ENCODE measurements around the gene RHBDL2. TPM values are rescaled to one million over a fixed set of nuclear protein-coding genes. Genes with fewer than 3 reads are reported as not detected.

Gene RHBDL2
- total and polyA plus RNA-seq, 2 experiments from 2014 or later, result 0.22 to 1.4 TPM

DNA sequence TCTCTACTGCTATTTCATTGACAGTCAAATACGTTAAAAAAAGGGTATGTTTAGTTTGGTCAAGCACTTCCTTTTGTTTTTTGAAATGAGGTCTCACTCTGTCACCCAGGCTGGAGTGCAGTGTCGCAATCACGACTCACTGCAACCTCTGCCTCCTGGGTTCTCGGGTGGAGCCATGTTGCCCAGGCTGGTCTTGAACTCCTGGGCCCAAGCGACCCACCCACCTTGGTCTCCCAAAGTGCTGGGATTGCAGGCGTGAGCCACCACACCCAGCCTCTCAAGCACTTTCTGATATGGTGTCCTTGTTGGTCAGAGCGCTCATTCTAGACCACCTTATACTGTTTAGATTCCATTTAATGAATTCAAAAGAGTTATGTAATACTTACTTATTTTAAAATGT, 20.9 kb upstream of the RHBDL2 start:
- TF ChIP-seq EZH2phosphoT487 (IDR thresholded peaks at IDR 0.05; ENCODE audit: insufficient read depth, low read depth) (no peak), EZH2 (IDR thresholded peaks at IDR 0.05; ENCODE audit: insufficient read depth, poor library complexity, severe bottlenecking) (no peak)

DNA sequence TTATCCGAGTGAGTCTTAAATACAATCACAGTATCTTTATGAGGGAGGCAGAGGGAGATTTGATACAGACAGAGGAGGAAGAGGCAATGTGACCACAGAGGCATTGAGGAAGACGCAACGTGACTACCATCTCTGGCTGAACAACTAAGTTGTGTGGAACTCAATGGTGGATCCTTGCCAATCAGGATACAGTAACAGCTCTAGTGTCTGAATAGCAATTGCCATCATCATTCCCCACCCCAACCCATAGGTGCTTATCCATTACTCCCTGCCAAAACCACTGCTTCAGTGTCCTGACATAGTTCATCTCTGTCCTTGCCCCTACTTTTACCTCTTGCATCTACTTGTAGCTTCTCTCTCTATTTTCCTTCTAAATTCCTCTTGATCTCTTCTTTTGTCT, 20.5 kb upstream of the RHBDL2 start:
- peaks cover 20% of the 10 kb centered on the region for H3K4me1 ChIP-seq (ENCODE audit: insufficient read depth)
- H2AFZ ChIP-seq, result peak overlapping the region; percentile 53
- no peak for TF ChIP-seq EZH2 (IDR thresholded peaks at IDR 0.05; ENCODE audit: insufficient read depth, poor library complexity, severe bottlenecking)
- 23 to 28% methylated on average over 3 of the region's 3 CpGs for WGBS, 2 experiments (ENCODE audit: low coverage in 1 of 2, low lambda C conversion rate in 2 of 2, missing lambda C conversion rate in 2 of 2)
- H3K36me3 ChIP-seq (ENCODE audit: low read depth), result no peaks in the 10 kb centered on the region
- H3K27ac ChIP-seq, result peak overlapping the region; percentile 97
- no peaks in the 10 kb centered on the region for H3K9me2 ChIP-seq (ENCODE audit: insufficient read depth)
- H3K4me2 ChIP-seq (ENCODE audit: unreplicated experiment), result peak overlapping the region; percentile 83
- no peaks in the 10 kb centered on the region for H4K20me1 ChIP-seq (ENCODE audit: insufficient read depth)
- peak overlapping the region; percentile 65 for H3K9ac ChIP-seq
- H3K79me2 ChIP-seq (ENCODE audit: insufficient read depth), result no peaks in the 10 kb centered on the region
- peak; percentile 95 for DNase-seq
- in situ Hi-C loops (cut with MboI), result no loop called here
- peaks cover 21% of the 10 kb centered on the region for H3F3A ChIP-seq (ENCODE audit: insufficient read depth)
- H3K9me3 ChIP-seq (ENCODE audit: low read depth), result no peaks in the 10 kb centered on the region
- H3K4me3 ChIP-seq, result peak overlapping the region; percentile 52
- no peaks in the 10 kb centered on the region for H3K27me3 ChIP-seq (replicated peaks; ENCODE audit: insufficient read depth)

More for the DNA sequence above, 20.9 kb upstream of the RHBDL2 start:
- no peaks in the 10 kb centered on the region for H4K20me1 ChIP-seq (ENCODE audit: insufficient read depth)
- peak overlapping the region; percentile 83 for H3K4me2 ChIP-seq (ENCODE audit: unreplicated experiment)
- H3F3A ChIP-seq (ENCODE audit: insufficient read depth), result peaks cover 21% of the 10 kb centered on the region
- H3K79me2 ChIP-seq (ENCODE audit: insufficient read depth), result no peaks in the 10 kb centered on the region
- peak overlapping the region; percentile 97 for H3K27ac ChIP-seq
- peaks cover 20% of the 10 kb centered on the region for H3K4me1 ChIP-seq (ENCODE audit: insufficient read depth)
- in situ Hi-C loops (cut with MboI), result no loop called here
- H3K36me3 ChIP-seq (ENCODE audit: low read depth), result no peaks in the 10 kb centered on the region
- no peaks in the 10 kb centered on the region for H3K27me3 ChIP-seq (replicated peaks; ENCODE audit: insufficient read depth)
- 73 to 80% methylated on average over 7 of the region's 7 CpGs for WGBS, 2 experiments (ENCODE audit: low coverage in 1 of 2, low lambda C conversion rate in 2 of 2, missing lambda C conversion rate in 2 of 2)
- H3K9ac ChIP-seq, result no peak overlapping the region
- no peaks in the 10 kb centered on the region for H3K9me2 ChIP-seq (ENCODE audit: insufficient read depth)
- peak; percentile 58 for DNase-seq
- peak overlapping the region; percentile 9; the same call in 1 of the 2 replicates for H2AFZ ChIP-seq
- no peaks in the 10 kb centered on the region for H3K9me3 ChIP-seq (ENCODE audit: low read depth)
- H3K4me3 ChIP-seq, result peak overlapping the region; percentile 3; the same call in 1 of the 2 replicates

DNA sequence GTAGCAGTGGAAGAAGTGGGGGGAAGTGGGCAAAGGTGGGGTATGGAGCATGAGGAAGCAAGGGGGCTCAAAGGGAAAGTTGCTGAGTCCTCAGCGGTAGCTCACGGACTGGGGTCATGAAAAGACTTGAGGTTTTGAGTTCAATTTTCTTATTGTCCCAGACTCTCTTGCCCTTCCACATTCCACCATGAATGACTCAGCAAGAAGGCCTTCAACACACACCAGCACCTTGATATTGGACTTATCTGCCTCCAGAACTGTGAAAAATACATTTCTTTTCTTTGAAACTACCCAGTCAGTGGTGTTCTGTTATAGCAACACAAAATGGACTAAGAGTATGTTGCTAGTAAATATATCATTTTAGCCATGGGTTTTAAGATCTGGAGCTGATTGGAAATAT, 17.3 kb upstream of the RHBDL2 start:
- Histone ChIP-seq H3K4me3 (no peak overlapping the region), H3K9ac (no peak overlapping the region), H2AFZ (no peak overlapping the region), H3K9me2 (ENCODE audit: insufficient read depth) (no peaks in the 10 kb centered on the region), H3K4me1 (ENCODE audit: insufficient read depth) (peaks cover 20% of the 10 kb centered on the region), H3K4me2 (ENCODE audit: unreplicated experiment) (no peak overlapping the region), H3F3A (ENCODE audit: insufficient read depth) (peaks cover 21% of the 10 kb centered on the region), H3K36me3 (ENCODE audit: low read depth) (no peaks in the 10 kb centered on the region), H4K20me1 (ENCODE audit: insufficient read depth) (no peaks in the 10 kb centered on the region), H3K27me3 (replicated peaks; ENCODE audit: insufficient read depth) (no peaks in the 10 kb centered on the region), H3K27ac (no peak overlapping the region), H3K79me2 (ENCODE audit: insufficient read depth) (no peaks in the 10 kb centered on the region), H3K9me3 (ENCODE audit: low read depth) (no peaks in the 10 kb centered on the region)
- DNase-seq, result peak; percentile 38
- TF ChIP-seq EZH2phosphoT487 (IDR thresholded peaks at IDR 0.05; ENCODE audit: insufficient read depth, low read depth), result no peak
- no peak for TF ChIP-seq EZH2 (IDR thresholded peaks at IDR 0.05; ENCODE audit: insufficient read depth, poor library complexity, severe bottlenecking)
- WGBS, 2 experiments (ENCODE audit: low coverage in 1 of 2, low lambda C conversion rate in 2 of 2, missing lambda C conversion rate in 2 of 2), result 88 to 93% methylated on average over 2 of the region's 2 CpGs
- in situ Hi-C loops (cut with MboI), result no loop called here

DNA sequence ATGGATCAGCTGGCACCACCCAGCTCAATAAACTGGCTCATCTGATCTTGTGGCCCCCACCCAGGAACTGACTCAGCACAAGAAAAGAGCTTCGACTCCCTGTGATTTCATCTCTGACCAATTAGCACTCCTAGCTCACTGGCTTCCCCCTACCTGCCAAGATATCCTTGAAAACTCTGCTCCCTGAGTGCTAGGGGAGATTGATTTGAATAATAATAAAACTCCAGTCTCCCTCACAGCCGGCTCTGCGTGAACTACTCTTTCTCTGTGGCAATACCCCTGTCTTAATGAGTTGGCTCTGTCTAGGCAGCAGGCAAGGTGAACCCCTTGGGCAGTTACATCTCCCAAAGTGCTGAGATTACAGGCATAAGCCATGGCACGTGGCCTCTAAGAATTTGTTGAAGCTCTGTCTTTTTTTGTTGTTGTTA, 11.8 kb upstream of the RHBDL2 start:
- TF ChIP-seq EZH2phosphoT487 (IDR thresholded peaks at IDR 0.05; ENCODE audit: insufficient read depth, low read depth) (no peak), EZH2 (IDR thresholded peaks at IDR 0.05; ENCODE audit: insufficient read depth, poor library complexity, severe bottlenecking) (no peak)
- no peak overlapping the region for H3K9ac ChIP-seq
- H2AFZ ChIP-seq, result peak overlapping the region; percentile 29; the same call in 1 of the 2 replicates
- peaks cover 8% of the 10 kb centered on the region; the same call in 1 of the 2 replicates for H3K4me1 ChIP-seq (ENCODE audit: insufficient read depth)
- H3K4me2 ChIP-seq (ENCODE audit: unreplicated experiment), result no peak overlapping the region
- no peaks in the 10 kb centered on the region for H3K9me2 ChIP-seq (ENCODE audit: insufficient read depth)
- no peak overlapping the region for H3K27ac ChIP-seq
- in situ Hi-C loops (cut with MboI), result no loop called here
- no peaks in the 10 kb centered on the region for H3K79me2 ChIP-seq (ENCODE audit: insufficient read depth)
- no peaks in the 10 kb centered on the region for H4K20me1 ChIP-seq (ENCODE audit: insufficient read depth)
- H3K9me3 ChIP-seq (ENCODE audit: low read depth), result no peaks in the 10 kb centered on the region
- H3K4me3 ChIP-seq, result no peak overlapping the region
- peak; percentile 20 for DNase-seq
- no peaks in the 10 kb centered on the region for H3K36me3 ChIP-seq (ENCODE audit: low read depth)
- H3K27me3 ChIP-seq (replicated peaks; ENCODE audit: insufficient read depth), result no peaks in the 10 kb centered on the region
- WGBS, 2 experiments (ENCODE audit: low coverage in 1 of 2, low lambda C conversion rate in 2 of 2, missing lambda C conversion rate in 2 of 2), result 39 to 45% methylated on average over 4 of the region's 4 CpGs
- H3F3A ChIP-seq (ENCODE audit: insufficient read depth), result 0 out of 2 replicates have a peak, but pooled peaks cover 5% of the 10 kb centered on the region
